IPS-18c (cell line): Measurements from ENCODE around the gene VEZT.

Experiments used
- H3K4me3 ChIP-seq: 2 replicates; pipeline ENCODE4 v1.7.0; 2013; ENCODE audit warnings: low read depth, mild to moderate bottlenecking, low read length, moderate library complexity; ENCODE audit not compliant: insufficient read depth
- H3K9me3 ChIP-seq: one replicate; pipeline ENCODE4 v1.6.1; 2013; ENCODE audit warnings: mild to moderate bottlenecking, low read length, moderate library complexity; ENCODE audit not compliant: control insufficient read depth, insufficient read depth

Gene VEZT

GRCh38 chr12:95217377-95218149 lies at the start of gene VEZT, which contains the start of gene FGD6:
VEZT (plus strand) TSS chr12:95217807; CDS start chr12:95217851, 44 bp downstream.
FGD6 (minus strand) TSS chr12:95217467; CDS start chr12:95217240, 227 bp downstream.
- Histone ChIP-seq H3K4me3 (peak within 1 kb of the TSS; percentile 91), H3K9me3 (no peaks in the 10 kb centered on the region)

- no peaks in the 10 kb centered on the region for H3K9me3 ChIP-seq
Observed at GRCh38 chr12:95168746-95169145, 48.9 kb upstream of the VEZT start.

GRCh38 chr12:95169368-95169767 lies 48.2 kb upstream of the VEZT start:
- no peaks in the 10 kb centered on the region for H3K9me3 ChIP-seq

More at GRCh38 chr12:95168746-95169145, 48.9 kb upstream of the VEZT start:
- no peak overlapping the region for H3K4me3 ChIP-seq

GRCh38 chr12:95173392-95174251 lies 44.0 kb upstream of the VEZT start:
- Histone ChIP-seq H3K4me3 (no peak overlapping the region), H3K9me3 (no peaks in the 10 kb centered on the region)

More at GRCh38 chr12:95169368-95169767, 48.2 kb upstream of the VEZT start:
- no peak overlapping the region for H3K4me3 ChIP-seq

- no peak overlapping the region for H3K4me3 ChIP-seq
- H3K9me3 ChIP-seq = no peaks in the 10 kb centered on the region
Observed at GRCh38 chr12:95177201-95177768, 40.3 kb upstream of the VEZT start.

- no peak overlapping the region for H3K4me3 ChIP-seq
Observed at GRCh38 chr12:95178136-95178535, 39.5 kb upstream of the VEZT start.

GRCh38 chr12:95179011-95179410 lies 38.6 kb upstream of the VEZT start:
- H3K9me3 ChIP-seq = no peaks in the 10 kb centered on the region
- no peak overlapping the region for H3K4me3 ChIP-seq

More at GRCh38 chr12:95178136-95178535, 39.5 kb upstream of the VEZT start:
- H3K9me3 ChIP-seq = no peaks in the 10 kb centered on the region

GRCh38 chr12:95181103-95181502 lies 36.5 kb upstream of the VEZT start:
- H3K9me3 ChIP-seq = no peaks in the 10 kb centered on the region
- no peak overlapping the region for H3K4me3 ChIP-seq

GRCh38 chr12:95182868-95183415 lies 34.7 kb upstream of the VEZT start:
- Histone ChIP-seq H3K9me3 (no peaks in the 10 kb centered on the region), H3K4me3 (no peak overlapping the region)

- Histone ChIP-seq H3K4me3 (no peak overlapping the region), H3K9me3 (no peaks in the 10 kb centered on the region)
Observed at GRCh38 chr12:95184121-95184520, 33.5 kb upstream of the VEZT start.

- H3K4me3 ChIP-seq = no peak overlapping the region
- no peaks in the 10 kb centered on the region for H3K9me3 ChIP-seq
Observed at GRCh38 chr12:95185072-95185471, 32.5 kb upstream of the VEZT start.

GRCh38 chr12:95185854-95186253 lies 31.8 kb upstream of the VEZT start:
- Histone ChIP-seq H3K4me3 (no peak overlapping the region), H3K9me3 (no peaks in the 10 kb centered on the region)

- no peak overlapping the region for H3K4me3 ChIP-seq
Observed at GRCh38 chr12:95187865-95188415, 29.7 kb upstream of the VEZT start.

GRCh38 chr12:95191060-95191696 lies 26.4 kb upstream of the VEZT start:
- H3K9me3 ChIP-seq = no peaks in the 10 kb centered on the region
- H3K4me3 ChIP-seq = no peak overlapping the region

More at GRCh38 chr12:95187865-95188415, 29.7 kb upstream of the VEZT start:
- no peaks in the 10 kb centered on the region for H3K9me3 ChIP-seq

GRCh38 chr12:95192271-95192670 lies 25.3 kb upstream of the VEZT start:
- Histone ChIP-seq H3K4me3 (no peak overlapping the region), H3K9me3 (no peaks in the 10 kb centered on the region)

GRCh38 chr12:95193139-95193538 lies 24.5 kb upstream of the VEZT start:
- Histone ChIP-seq H3K9me3 (no peaks in the 10 kb centered on the region), H3K4me3 (no peak overlapping the region)

- H3K9me3 ChIP-seq = no peaks in the 10 kb centered on the region
Observed at GRCh38 chr12:95195122-95195521, 22.5 kb upstream of the VEZT start.

More at GRCh38 chr12:95195122-95195521, 22.5 kb upstream of the VEZT start:
- no peak overlapping the region for H3K4me3 ChIP-seq
